HepG2 (cell line): ENCODE results near the gene GCN1. TPM values are rescaled to one million over a fixed set of nuclear protein-coding genes. Genes with fewer than 3 reads are reported as not detected.

ENCODE experiments used
- ATAC-seq: fragments of 200-7000 bp; cut with Tn5 transposase; 3 replicates; pipeline ENCODE4 v1.9.1; 2020; ENCODE audit warnings: mild to moderate bottlenecking, moderate library complexity
- BruUV-seq: library from RNA; stranded (reverse); fragments of 400-500 nt; replicated peaks from 2 replicates; lab custom pipeline; 2021; lab: Mats Ljungman, UMichigan
- CTCF ChIA-PET: fragments of 300-600 bp; formaldehyde crosslinking; extraction: SDS; loops from one replicate; lab custom pipeline; 2021; ENCODE audit warnings: low total read pairs, inconsistent platforms, low intra/inter-chr PET ratio; lab: Yijun Ruan, JAX
- POLR2A ChIA-PET: fragments of 350-600 bp; sonication (Branson Sonifier 250); formaldehyde crosslinking; loops from one replicate; lab custom pipeline; 2020; ENCODE audit warnings: antibody characterized with exemption, inconsistent platforms; lab: Yijun Ruan, JAX
- DNase-seq: peaks from one replicate; pipeline ENCODE4 v3.0.0-alpha.2; 2015; ENCODE audit warnings: low spot score
- FAIRE-seq: peaks from 3 replicates; lab custom pipeline; 2011; peaks lifted over from hg19 to GRCh38; lab: Jason Lieb, UNC
- H2AFZ ChIP-seq: one replicate; pipeline ENCODE4 v1.6.1; 2011; ENCODE audit warnings: low read length, inconsistent platforms
- H3K27ac ChIP-seq: fragments of 300-600 bp; 3 replicates; pipeline ENCODE4 v1.8.0; 2011; ENCODE audit warnings: mixed run types, mild to moderate bottlenecking, mixed read lengths, low read length, inconsistent platforms; ENCODE audit not compliant: insufficient read depth; ENCODE audit errors: extremely low read length
- H3K27me3 ChIP-seq, 2 experiments: fragments of 200-600 bp in 1 of 2; 2 replicates in 1 of 2; 3 replicates in 1 of 2; pipeline versions ENCODE4 v1.6.0 to v1.8.0; 2011; ENCODE audit warnings: low read length in 2 of 2, mild to moderate bottlenecking in 2 of 2, moderate library complexity in 2 of 2, inconsistent platforms in 1 of 2; ENCODE audit not compliant: insufficient read depth in 2 of 2, control insufficient read depth in 1 of 2
- H3K36me3 ChIP-seq, 2 experiments: fragments of 200-600 bp in 1 of 2; replicated peaks in 1 of 2; 2 replicates in 1 of 2; 3 replicates in 1 of 2; pipeline versions ENCODE4 v1.5.1 to v1.8.0; 2011; ENCODE audit warnings: low read length in 2 of 2, inconsistent platforms in 1 of 2; ENCODE audit not compliant: insufficient read depth in 2 of 2, control insufficient read depth in 1 of 2
- H3K4me1 ChIP-seq: 2 replicates; pipeline ENCODE4 v1.5.1; 2012; ENCODE audit warnings: low read length, inconsistent platforms; ENCODE audit not compliant: insufficient read depth
- H3K4me2 ChIP-seq: 2 replicates; pipeline ENCODE4 v1.6.0; 2011; ENCODE audit warnings: low read depth, low read length, inconsistent platforms
- H3K4me3 ChIP-seq, 3 experiments: fragments of 200-600 bp in 1 of 3; sonication (generic), shearing (Covaris generic) in 1 of 3; replicated peaks in 1 of 3; 2 replicates each; pipeline ENCODE4 v1.5.1; 2011 to 2016; ENCODE audit warnings: low read length in 3 of 3, inconsistent platforms in 2 of 3, low read depth in 2 of 3, mild to moderate bottlenecking in 2 of 3, control low read depth in 1 of 3, mixed read lengths in 1 of 3; ENCODE audit not compliant: insufficient read depth in 1 of 3
- H3K79me2 ChIP-seq: one replicate; pipeline ENCODE4 v1.6.1; 2011; ENCODE audit warnings: low read length, inconsistent platforms; ENCODE audit not compliant: insufficient read depth
- H3K9ac ChIP-seq: 2 replicates; pipeline ENCODE4 v1.6.0; 2011; ENCODE audit warnings: mild to moderate bottlenecking, low read depth, low read length, inconsistent platforms; ENCODE audit not compliant: insufficient read depth
- H3K9me3 ChIP-seq: 2 replicates; pipeline ENCODE4 v1.5.1; 2012; ENCODE audit warnings: mild to moderate bottlenecking, low read length
- H4K20me1 ChIP-seq: 2 replicates; pipeline ENCODE4 v1.6.0; 2011; ENCODE audit warnings: inconsistent platforms, mild to moderate bottlenecking, low read length, moderate library complexity; ENCODE audit not compliant: insufficient read depth
- CENPT ChIP-seq: sonication (generic); formaldehyde crosslinking; IDR thresholded peaks from 2 replicates; pipeline ENCODE4 v1.8.0; 2022; ENCODE audit warnings: low read depth, mild to moderate bottlenecking, moderate library complexity, missing genetic modification reagents
- KLF6 ChIP-seq: IDR thresholded peaks from 2 replicates; pipeline ENCODE4 v1.8.0; 2016; ENCODE audit warnings: missing biosample characterization, missing genetic modification reagents
- NFIB ChIP-seq: sonication (generic); formaldehyde crosslinking; IDR thresholded peaks from 2 replicates; pipeline ENCODE4 v1.9.0; 2021; ENCODE audit warnings: missing genetic modification reagents, mild to moderate bottlenecking, borderline replicate concordance
- ZNF773 ChIP-seq: sonication (generic); formaldehyde crosslinking; IDR thresholded peaks from 2 replicates; pipeline ENCODE4 v1.4.0; 2020; ENCODE audit warnings: missing genetic modification reagents, borderline replicate concordance
- WGBS: methylation state at CpG from one replicate; pipeline ENCODE4 v1.1.6; 2017; ENCODE audit warnings: low lambda C conversion rate; 5-methylcytosine and 5-hydroxymethylcytosine counted together
- in situ Hi-C: cut with HindIII; loops from 2 replicates; pipeline ENCODE4 v1.10.0; 2017; ENCODE audit warnings: low pct_unique_long_range_greater_than_20kb; ENCODE audit not compliant: extremely low pct_ligation_motif_present
- intact Hi-C: fragments of 100-400 bp; cut with micrococcal nuclease; formaldehyde crosslinking; loops from one replicate; pipeline ENCODE4 v1.10.0; 2022; ENCODE audit not compliant: unreplicated experiment
- polyA plus RNA-seq, 8 experiments: library from polyadenylated mRNA; depleted of rRNA in 3 of 8; stranded (reverse) in 7 of 8; unstranded in 1 of 8; fragments of >200 nt; fragmentation: Illumina TruSeq in 4 of 8; extraction: Trizol in 4 of 8; gene quantifications; 2 replicates each; pipeline versions ENCODE4 v1.2.1 to v1.2.3, GENCODE V29; 2011 to 2016; ENCODE audit warnings: low read depth in 4 of 8, missing spikeins in 1 of 8, mixed read lengths in 1 of 8; ENCODE audit not compliant: insufficient read depth in 1 of 8
- total RNA-seq, 5 experiments: library from RNA; depleted of rRNA; stranded (reverse); fragments of >200 nt; fragmentation: Illumina TruSeq; extraction: Trizol; gene quantifications; 2 replicates each; pipeline ENCODE4 v1.2.3, GENCODE V29; 2016; ENCODE audit warnings: low read depth in 1 of 5
- TF ChIP-seq, protein P1 (sequence below): sonication (generic); formaldehyde crosslinking; IDR thresholded peaks from 2 replicates; pipeline ENCODE4 v1.5.1; 2020; ENCODE audit warnings: mild to moderate bottlenecking, missing genetic modification reagents, moderate library complexity

Gene GCN1
- total and polyA plus RNA-seq, 2 of the 13 experiments (the other 11 are each of a cell fraction or from before 2014, with no cell fraction given) = 58.2 to 83.0 TPM

DNA sequence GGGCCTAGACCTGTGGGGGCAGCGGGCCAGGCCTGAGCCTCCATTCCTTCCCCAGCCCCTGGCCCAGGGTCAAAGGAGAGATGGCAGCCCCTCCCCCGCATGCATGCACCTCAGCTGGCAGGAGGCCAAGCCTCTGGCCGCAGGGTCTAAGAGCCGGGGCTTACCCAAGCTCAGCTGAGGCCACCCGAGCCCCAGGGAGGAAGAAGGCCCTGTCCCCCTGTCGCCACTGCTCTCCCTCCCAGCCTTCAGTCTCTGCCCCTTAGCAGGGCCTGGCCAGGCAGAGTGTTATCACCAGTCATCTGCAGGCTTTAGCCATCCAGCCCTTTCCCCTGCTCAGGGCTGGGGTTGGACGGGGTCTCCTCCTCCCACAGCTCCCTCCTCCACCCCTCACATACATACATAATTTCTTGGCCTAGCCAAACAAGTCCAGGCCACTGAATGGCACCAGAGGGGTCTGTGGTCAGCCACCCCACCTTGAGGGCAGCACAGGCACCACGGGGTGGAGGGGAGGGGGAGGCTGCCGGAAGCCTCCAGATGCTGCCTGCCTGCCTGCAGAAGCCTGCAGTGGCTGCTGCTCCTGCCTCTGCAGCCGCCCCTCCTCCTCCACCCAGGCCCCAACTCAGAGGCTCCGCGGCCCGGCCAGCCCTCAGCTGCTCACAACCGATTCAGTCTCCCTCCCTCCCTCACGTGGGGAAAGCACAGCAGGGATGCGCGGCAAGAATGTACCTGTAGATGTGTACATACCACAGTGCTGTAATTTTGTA is 100.7 kb downstream of the GCN1 start (continued):
- TF ChIP-seq, protein P1, sequence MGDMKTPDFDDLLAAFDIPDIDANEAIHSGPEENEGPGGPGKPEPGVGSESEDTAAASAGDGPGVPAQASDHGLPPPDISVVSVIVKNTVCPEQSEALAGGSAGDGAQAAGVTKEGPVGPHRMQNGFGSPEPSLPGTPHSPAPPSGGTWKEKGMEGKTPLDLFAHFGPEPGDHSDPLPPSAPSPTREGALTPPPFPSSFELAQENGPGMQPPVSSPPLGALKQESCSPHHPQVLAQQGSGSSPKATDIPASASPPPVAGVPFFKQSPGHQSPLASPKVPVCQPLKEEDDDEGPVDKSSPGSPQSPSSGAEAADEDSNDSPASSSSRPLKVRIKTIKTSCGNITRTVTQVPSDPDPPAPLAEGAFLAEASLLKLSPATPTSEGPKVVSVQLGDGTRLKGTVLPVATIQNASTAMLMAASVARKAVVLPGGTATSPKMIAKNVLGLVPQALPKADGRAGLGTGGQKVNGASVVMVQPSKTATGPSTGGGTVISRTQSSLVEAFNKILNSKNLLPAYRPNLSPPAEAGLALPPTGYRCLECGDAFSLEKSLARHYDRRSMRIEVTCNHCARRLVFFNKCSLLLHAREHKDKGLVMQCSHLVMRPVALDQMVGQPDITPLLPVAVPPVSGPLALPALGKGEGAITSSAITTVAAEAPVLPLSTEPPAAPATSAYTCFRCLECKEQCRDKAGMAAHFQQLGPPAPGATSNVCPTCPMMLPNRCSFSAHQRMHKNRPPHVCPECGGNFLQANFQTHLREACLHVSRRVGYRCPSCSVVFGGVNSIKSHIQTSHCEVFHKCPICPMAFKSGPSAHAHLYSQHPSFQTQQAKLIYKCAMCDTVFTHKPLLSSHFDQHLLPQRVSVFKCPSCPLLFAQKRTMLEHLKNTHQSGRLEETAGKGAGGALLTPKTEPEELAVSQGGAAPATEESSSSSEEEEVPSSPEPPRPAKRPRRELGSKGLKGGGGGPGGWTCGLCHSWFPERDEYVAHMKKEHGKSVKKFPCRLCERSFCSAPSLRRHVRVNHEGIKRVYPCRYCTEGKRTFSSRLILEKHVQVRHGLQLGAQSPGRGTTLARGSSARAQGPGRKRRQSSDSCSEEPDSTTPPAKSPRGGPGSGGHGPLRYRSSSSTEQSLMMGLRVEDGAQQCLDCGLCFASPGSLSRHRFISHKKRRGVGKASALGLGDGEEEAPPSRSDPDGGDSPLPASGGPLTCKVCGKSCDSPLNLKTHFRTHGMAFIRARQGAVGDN (CRISPR knock-in tag) = peak; percentile 34; the same call in 1 of the 2 replicates
- TF ChIP-seq NFIB (CRISPR knock-in tag) = no peak

DNA sequence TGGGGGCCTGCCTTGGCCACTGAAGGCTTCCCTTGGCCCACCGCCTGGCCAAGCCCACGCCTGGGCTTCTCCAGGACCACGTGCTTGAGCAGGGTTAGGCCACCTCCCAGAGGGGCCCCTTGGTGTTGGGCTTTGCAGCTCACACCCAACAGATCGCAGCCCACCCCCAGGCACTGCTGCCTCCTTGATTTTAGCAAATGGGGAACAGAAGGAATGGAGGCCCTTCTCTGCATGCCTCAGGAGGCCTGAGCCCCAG is 101.3 kb downstream of the GCN1 start:
- H3K27me3 ChIP-seq = no peaks in the 10 kb centered on the region
- ChIA-PET CTCF (no interaction called here), POLR2A (no interaction called here)
- intact Hi-C loops (no loop called here), in situ Hi-C loops (no loop called here)
- no peak for DNase-seq
- peaks cover 8 to 18% of the 10 kb centered on the region in 2 experiments; a peak in 3 of 5 replicates for H3K36me3 ChIP-seq
- H3K4me2 ChIP-seq = peak overlapping the region; percentile 4; the same call in 1 of the 2 replicates
- TF ChIP-seq ZNF773 (CRISPR knock-in tag) (no peak), KLF6 (CRISPR knock-in tag) (no peak), CENPT (CRISPR knock-in tag) (no peak)
- TF ChIP-seq, protein P1 (CRISPR knock-in tag) = 0 out of 2 replicates have a peak, but pooled peaks have one; percentile 28
- H4K20me1 ChIP-seq = no peaks in the 10 kb centered on the region; the same call in 1 of the 2 replicates
- FAIRE-seq = no peak
- no TSS peak for BruUV-seq
- H3K27ac ChIP-seq = peak overlapping the region; percentile 10
- H3K9me3 ChIP-seq = no peaks in the 10 kb centered on the region
- H3K4me3 ChIP-seq = no peak overlapping the region; a peak in 1 of 6 replicates
- peaks cover 17% of the 10 kb centered on the region for H3K4me1 ChIP-seq
- no CpG with 5 or more reads among the region's 4 CpGs for WGBS
- H3K79me2 ChIP-seq = no peaks in the 10 kb centered on the region
- peak; percentile 33; the same call in 2 of the 3 replicates for ATAC-seq
- no peak overlapping the region for H3K9ac ChIP-seq
- H2AFZ ChIP-seq = no peak overlapping the region
